Measurements from ENCODE around the gene FIGN. TPM values are rescaled to one million over a fixed set of nuclear protein-coding genes. Genes with fewer than 3 reads are reported as not detected.

The FIGN gene
- total RNA-seq, 1 donor from 2014 or later: 16.4 TPM

DNA sequence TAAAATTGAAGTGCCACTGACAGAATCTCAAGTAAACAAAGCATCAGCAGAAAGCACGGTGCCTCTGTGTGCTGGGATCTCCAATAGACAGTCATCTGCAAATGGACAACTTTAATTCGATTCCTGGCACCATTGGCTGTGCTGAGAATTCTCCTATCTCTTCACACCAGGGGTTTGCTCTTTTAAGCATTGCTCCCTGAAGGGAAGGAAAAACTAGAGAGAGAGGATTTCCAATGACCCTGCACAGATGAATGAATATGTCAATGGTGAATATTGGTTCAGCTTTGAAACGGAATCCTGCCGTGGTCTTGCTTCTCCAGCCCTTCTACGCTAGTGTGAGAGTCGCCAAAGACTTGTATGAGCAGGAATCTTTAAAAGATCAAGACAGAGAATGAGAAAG, 97.9 kb downstream of the FIGN start:
- intact Hi-C loops (cut with DNase I): no loop called here
- no peak for DNase-seq (ENCODE audit: low spot score)

DNA sequence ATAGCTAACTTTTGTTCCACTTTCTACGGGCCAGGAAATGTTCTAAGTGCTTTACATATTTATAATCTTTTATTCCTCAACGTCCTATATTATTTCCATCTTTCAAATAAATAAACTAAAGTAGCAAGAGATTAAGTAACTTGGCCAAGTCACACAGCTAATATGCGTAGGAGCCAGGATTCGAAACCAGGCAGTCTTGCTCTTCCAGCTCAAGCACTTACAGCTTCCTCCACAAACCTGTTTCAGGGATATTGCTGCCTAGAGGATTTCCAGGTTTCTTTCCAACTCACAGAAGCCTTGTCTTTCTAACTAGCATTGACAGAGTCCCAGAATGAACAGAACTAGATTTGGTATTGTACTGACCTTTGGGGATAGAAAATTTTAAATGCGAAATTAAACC, 102.5 kb downstream of the FIGN start:
- DNase-seq (ENCODE audit: low spot score): no peak
- intact Hi-C loops (cut with DNase I): no loop called here

DNA sequence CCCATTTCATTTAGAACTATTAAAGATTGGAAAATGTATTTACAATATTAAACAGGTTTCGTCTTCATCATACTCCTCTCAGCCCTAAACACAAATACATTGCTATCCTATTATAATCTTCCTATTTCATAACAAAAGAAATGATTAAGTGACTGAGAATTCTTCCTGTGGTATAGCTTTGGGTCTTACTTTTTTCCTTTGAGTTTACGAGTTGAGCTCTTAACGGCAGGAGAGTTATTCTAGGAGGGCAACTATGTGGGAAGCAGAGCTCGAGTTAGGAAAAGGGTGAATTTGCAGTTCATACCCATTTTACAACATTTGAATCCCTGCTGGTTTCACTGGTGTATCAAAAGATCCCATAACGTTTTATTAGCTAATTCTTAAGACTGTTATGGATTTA, 105.0 kb downstream of the FIGN start:
- intact Hi-C loops (cut with DNase I): no loop called here
- no peak for DNase-seq (ENCODE audit: low spot score)

DNA sequence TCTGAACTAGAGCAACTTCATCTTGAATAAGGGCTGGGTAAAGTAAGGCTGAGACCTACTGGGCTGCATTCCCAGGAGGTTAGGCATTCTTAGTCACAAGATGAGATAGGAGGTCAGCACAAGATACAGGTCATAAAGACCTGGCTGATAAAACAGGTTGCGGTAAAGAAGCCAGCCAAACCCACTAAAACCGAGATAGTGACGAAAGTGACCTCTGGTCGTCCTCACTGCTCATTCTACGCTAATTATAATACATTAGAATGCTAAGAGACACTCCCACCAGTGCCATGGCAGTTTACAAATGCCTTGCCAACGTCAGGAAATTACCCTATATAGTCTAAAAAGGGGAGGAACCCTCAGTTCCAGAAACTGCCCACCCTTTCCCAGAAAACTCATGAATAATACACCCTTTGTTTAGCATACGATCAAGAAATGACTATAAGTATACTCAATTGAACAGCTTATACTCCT, 109.1 kb downstream of the FIGN start:
- no peak for DNase-seq (ENCODE audit: low spot score)
- intact Hi-C loops (cut with DNase I): no loop called here

DNA sequence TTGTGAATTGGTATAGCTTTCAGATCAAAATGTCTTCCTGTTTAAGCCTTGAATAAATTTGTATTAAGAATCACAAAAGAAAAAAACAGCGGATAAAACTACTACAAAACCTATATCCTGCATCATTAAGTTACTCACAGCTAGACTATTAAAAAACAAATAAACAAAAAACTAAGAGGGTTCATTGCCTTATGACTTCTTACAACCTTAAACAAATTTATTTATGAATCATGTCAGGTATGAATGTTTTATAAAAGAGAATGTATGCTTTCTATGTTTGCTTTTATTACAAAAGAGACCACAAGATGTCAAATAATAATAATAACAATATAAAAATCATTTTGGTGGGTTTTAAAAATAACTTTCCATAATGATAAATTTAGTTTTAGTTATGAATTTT, 109.6 kb downstream of the FIGN start:
- intact Hi-C loops (cut with DNase I): no loop called here
- DNase-seq (ENCODE audit: low spot score): no peak

DNA sequence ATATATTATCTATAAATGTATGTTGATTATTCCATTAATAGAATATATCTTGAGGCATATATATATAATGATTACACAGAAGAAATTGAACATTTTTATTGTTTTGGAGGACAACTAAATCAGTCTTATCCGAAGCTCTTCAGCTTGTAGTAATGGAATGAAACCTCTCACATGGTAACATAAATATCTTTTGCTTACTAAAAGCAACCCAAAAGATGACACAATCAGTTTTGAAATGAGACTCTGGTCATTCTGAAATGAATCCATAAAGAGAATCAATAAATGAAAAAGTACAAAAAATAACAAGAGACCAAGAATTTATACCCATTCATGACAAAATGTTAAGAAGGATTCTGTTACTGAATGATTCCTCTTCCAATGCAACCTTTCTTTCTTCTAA, 110.2 kb downstream of the FIGN start:
- intact Hi-C loops (cut with DNase I): no loop called here
- no peak for DNase-seq (ENCODE audit: low spot score)

DNA sequence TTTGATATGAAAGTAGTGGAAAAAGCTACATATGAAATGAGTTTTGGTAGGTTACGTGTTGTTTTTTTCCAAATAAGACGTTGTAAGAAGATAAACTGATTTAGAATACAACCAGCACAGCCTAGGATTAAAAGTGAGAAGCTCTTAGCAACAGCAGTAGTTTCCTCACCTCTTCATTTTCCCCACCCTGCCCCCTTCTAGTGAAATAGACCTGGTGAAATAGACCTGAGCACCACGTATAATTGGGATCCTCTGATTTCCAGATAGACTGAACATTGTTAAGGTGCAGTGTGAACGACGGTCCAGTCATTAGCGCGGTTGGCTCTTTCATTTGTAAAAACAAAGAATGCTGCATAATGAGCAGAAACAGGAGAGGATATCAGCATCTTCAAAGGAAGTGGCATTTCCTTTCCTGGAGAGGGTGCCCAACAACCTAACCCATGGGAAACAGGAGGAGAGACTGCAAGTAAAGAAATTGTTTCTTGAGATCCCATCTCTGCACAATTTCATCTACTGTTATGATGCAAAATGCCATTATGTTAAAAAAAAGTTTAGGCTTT, 114.3 kb downstream of the FIGN start:
- no peak for DNase-seq (ENCODE audit: low spot score)
- intact Hi-C loops (cut with DNase I): no loop called here

DNA sequence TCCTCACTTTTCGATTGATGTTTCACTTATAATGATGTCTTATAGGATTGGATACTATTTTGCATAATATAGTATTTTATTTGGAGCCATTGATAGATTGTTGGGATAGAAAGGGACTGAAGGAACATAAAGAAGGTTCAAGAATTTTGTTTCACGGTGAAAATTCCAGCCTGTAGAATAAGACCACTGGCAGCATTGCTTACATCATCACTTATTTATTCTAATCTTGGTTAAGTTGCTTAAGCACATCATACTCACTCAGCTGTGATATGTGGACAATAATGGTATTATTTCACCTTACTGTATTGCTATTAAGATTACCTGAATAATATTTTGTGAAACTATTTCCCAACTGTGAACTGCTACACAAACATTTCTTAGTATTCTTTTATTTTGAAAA, 118.3 kb downstream of the FIGN start:
- intact Hi-C loops (cut with DNase I): no loop called here
- DNase-seq (ENCODE audit: low spot score): no peak

DNA sequence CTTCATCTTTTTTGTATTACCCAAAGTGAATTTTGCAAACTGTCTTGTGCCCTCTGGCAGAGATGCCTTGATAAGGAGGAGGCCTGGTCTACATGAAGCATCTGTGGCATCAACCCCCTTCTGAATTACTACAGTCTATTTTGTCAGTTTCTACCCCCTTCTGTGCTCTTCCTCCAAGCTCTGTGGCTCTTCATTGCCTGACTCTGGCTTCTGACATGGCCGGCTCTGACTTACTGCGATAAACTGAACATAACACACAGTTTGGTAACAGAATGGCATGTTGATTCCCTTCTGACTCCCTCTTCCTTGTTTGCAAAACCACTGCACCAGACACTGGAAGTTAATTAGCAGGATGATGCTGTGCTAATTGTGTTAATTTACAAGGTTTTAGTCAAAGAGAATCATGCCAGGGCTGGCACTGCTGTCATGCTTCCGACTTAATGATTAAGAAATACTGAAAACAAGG, 122.5 kb downstream of the FIGN start:
- no peak for DNase-seq (ENCODE audit: low spot score)
- intact Hi-C loops (cut with DNase I): no loop called here

DNA sequence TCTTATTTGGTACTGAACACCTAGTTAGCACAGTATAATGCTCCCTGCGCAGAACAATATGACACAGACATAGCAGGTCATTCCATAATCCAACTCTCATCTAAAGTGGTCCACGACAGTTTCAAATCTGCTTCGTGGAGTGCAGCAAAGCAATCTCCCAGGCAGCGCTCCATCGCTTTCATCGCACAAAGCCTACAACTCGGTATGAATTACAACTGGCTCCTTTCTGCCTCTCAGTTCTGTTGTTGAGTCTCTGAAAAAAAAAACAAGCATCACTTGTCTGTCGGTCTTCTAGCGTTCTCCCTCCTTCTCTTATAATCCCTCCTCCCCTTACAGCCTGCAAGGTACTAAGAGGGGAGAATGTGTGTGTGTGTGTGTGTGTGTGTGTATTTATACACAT, 123.5 kb downstream of the FIGN start:
- no peak for DNase-seq (ENCODE audit: low spot score)
- intact Hi-C loops (cut with DNase I): no loop called here

DNA sequence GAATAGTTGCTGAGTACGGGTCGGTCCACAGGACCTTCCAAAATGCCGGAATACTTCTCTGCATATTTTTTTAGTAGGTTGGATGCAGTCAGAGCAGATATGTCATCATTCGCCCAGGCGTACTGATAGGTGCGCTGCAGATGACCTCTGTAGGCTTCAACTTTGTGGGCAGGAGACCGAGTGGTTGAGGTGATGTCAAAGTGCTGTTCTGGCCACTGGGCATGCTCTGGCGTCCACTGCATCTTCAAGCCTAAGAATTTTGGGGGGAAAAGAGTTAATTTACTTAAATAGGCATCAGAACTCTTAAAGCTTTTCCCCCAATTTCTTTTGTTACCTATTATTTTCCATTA, 124.3 kb downstream of the FIGN start:
- no peak for DNase-seq (ENCODE audit: low spot score)
- intact Hi-C loops (cut with DNase I): no loop called here

DNA sequence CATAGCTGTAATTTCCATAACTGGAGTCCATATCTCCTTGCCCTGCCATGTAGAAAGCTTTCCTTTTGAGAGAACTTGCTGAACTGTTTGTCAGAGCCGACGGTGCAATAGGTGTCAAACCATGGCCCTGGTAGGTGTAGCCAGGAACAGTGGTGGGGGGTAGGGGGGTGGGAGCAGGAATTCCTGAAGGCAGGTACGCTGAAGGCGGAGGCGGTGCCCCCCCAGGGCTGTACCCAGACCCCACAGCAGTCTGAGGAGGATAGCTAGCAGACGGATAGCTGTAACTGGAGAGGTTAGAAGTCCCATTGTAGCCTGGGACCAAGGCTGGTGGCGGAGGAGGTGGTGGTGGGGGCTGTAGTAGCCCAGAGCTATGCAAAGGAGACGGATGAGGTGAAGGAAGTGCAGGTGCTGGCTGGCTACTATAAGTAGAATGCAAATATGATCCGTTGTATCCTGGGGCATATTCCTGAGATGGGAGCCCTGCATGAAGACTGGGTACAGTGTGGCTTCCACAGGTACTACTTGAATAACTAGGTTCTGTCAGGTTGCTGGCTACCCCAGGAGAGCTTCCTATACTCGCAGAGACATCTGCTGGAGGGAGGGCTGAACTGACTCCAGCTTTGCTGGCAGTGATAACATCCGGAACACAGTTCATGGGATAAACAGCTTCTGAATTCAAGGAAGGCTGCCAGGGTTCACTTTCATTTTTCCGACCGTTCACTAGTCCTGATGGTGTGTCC, 124.8 kb downstream of the FIGN start:
- no peak for DNase-seq (ENCODE audit: low spot score)
- intact Hi-C loops (cut with DNase I): no loop called here

DNA sequence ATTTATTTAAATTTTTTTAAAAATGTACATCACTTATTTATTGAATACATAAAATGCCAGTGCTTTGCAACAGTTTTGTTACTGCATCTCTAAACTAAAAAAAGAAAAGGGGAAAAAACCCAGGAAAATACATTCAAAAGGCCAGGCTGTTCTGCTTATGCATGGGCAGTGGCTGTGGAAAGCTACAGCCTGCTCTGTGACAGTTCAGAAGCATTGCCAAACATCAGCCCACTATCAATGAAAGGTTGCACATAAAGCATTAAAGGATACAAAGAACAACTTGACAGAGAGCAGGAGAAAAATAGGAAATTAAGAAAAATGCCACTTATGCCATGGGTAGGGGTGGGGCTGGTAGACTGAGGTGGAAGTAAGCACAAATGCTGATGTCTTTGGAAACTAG, 128.2 kb downstream of the FIGN start:
- no peak for DNase-seq (ENCODE audit: low spot score)
- intact Hi-C loops (cut with DNase I): loop anchor here (10.0 kb wide), 2 partner anchors 127 to 263 kb away; partner anchors contain the start of gene FIGN

DNA sequence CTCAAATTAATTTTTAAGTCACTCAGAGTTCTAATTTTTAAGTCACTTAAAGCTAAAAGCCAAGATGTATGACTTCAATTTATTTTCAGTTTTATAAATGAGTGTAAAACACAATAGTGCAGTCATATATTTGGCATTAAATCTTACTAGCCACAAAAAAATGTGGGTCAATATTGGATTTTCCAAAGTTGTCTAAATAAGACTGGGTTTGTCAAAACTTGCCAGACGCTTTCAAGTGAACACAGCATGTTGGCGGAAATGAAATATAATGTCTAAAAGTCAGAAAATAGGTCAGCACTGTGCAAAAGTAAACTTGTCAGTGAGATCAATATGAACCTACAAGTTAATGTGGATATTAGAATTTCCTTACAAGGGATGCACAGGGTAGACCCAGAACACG, 128.9 kb downstream of the FIGN start:
- intact Hi-C loops (cut with DNase I): loop anchor here (10.0 kb wide), 2 partner anchors 128 to 262 kb away; partner anchors contain the start of gene FIGN
- no peak for DNase-seq (ENCODE audit: low spot score)

DNA sequence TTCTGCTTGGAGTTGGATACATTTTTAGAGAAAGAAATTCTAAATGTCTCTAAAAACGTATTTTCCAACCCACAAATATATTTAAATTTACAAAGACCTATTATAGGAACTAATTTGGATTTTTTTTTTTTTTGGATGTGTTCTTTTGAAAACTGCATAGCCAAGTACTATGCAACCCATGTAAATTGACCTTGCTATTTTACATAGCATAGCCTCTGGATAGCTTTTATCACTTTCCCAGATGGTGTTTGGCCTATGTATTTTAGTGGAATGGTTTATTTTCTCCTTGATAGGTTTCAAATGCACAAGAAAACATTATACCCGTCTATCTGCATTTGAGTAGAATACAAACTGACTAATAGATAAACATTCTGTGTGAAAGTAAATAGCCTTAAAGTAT, 130.0 kb downstream of the FIGN start:
- intact Hi-C loops (cut with DNase I): loop anchor here (10.0 kb wide), 2 partner anchors 129 to 261 kb away; partner anchors contain the start of gene FIGN
- DNase-seq (ENCODE audit: low spot score): no peak

DNA sequence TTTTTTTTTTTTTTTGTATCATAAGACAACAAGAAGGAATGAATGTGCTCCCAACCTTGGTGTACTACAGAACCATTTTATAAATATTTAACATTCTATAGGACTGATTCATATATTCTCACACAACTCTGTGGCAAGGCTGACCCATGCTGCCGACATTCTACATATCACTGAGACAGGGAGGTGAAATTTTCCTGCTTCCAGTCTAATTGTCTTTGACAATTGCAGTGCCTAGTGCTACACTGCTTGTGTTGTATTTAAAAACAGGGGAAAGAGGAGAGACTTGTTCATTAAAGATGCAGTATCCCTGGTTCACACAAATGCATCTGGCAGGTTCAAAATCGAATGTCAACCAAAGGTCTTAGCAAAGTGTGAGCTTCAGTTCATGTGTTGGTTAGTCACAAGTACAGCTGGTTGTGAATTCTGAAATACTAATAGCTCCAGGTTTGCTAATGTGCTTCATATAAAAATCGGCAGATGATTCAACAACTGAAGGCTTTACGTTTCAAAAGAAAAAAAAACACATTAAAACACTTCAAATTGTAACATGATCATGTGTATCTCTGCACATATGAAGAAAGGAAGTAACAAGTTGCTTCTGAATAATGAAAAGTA, 130.8 kb downstream of the FIGN start:
- DNase-seq (ENCODE audit: low spot score): no peak
- intact Hi-C loops (cut with DNase I): loop anchor here (10.0 kb wide), 2 partner anchors 130 to 260 kb away; partner anchors contain the start of gene FIGN

DNA sequence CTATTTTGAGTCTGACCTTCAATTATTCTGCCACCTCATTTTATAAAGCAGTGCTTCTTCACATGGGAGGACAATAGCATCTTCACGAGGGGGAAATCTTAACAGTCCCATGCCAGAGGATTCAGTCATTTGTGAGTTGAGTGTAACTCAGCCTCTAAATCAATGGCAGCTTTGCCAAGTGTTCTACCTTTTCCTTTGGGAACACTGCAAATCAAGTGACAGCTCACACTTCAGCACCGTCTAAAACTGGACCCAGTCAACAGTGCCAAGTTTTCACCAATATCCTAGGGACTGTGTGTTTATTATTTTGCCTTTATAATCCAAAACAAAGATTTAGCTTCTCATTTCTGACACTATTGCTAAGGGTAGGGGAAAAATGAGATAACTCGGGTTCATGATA, 133.6 kb downstream of the FIGN start:
- intact Hi-C loops (cut with DNase I): loop anchor here (10.0 kb wide), 2 partner anchors 133 to 257 kb away; partner anchors contain the start of gene FIGN
- DNase-seq (ENCODE audit: low spot score): no peak

DNA sequence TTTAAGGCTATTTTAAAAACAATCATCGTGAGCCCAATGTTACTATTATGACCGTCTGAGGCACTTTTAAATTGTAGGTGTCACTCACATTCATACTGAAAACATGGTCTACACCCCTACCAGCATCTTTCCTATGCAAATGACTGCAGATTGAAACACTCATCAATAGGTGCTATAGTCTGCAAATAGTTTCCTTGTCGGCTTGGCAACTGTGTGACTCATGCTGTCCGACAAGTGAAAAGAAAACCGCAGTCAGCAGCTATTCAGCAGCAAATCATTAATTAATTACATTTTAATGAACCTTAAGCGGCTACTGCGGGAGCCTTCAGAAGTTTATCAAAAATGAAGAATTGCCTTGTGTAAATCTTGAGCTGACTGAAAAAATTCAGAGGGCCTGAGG, 134.4 kb downstream of the FIGN start:
- no peak for DNase-seq (ENCODE audit: low spot score)
- intact Hi-C loops (cut with DNase I): loop anchor here (10.0 kb wide), 2 partner anchors 133 to 257 kb away; partner anchors contain the start of gene FIGN

DNA sequence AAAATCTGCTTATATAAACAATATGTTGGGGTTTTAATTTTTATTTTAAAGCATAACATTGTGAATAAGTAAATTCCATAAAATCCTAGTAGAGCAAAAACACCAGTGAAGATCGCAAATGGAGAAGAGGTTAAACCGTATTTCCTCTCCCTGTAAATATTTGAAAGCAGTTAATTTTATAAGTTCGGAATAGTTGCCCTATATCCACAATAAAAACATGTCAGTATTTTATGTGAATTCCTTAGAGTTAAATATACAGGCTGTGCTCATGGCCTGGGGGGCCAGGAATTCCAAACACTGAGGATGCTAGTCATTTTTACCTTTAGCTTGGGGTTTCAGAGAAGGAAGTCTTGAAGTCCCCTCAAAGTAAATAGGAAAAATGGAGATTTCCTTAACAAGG, 135.0 kb downstream of the FIGN start:
- intact Hi-C loops (cut with DNase I): loop anchor here (10.0 kb wide), 2 partner anchors 134 to 256 kb away; partner anchors contain the start of gene FIGN
- no peak for DNase-seq (ENCODE audit: low spot score)

DNA sequence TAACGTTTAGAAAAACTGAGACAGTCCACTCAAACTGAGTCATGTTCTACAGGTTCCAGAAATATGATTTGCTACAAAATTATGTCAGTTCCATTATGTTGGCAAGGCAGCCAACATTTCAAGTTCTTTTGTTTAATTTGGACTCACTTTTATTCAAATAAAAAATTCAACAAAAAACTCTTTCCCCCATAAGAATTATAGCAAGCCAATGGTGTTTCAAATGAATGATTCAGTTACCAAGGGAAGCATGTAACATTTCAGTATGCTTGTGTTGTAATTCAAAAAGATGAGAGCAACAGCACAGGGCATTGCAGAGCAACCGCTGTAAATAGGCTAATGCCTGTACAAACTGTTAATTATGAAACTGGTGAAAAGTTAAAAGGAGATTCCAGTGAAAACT, 140.8 kb downstream of the FIGN start:
- intact Hi-C loops (cut with DNase I): no loop called here
- no peak for DNase-seq (ENCODE audit: low spot score)

DNA sequence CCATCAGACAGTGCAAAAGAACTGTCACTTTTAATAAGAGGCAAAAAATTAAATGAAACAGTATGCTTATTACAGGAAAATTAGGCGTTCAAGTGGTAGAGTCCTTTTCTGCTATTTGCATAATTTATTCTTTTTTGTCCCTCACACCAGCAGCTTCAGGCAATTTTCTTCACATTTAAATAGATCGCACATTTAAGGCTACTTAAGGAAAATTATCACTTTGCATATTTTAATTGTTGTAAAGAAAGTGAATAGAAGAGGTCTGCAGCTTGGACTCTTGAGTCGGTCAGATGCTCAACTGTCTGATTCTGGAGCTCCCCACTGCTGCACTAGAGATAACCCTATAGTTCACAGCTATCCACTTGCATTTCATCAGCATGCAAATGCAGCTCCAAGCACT, 141.3 kb downstream of the FIGN start:
- no peak for DNase-seq (ENCODE audit: low spot score)
- intact Hi-C loops (cut with DNase I): no loop called here
